ENCODE measurements around the gene SUMF1.

Gene SUMF1

GRCh38 chr3:4411236-4411635 lies 55.8 kb downstream of the SUMF1 start:
- no peak for DNase-seq (ENCODE audit: low read depth, low spot score)
- ChIA-PET POLR2A (no interaction called here), CTCF (no interaction called here)
- TF ChIP-seq, protein P1, sequence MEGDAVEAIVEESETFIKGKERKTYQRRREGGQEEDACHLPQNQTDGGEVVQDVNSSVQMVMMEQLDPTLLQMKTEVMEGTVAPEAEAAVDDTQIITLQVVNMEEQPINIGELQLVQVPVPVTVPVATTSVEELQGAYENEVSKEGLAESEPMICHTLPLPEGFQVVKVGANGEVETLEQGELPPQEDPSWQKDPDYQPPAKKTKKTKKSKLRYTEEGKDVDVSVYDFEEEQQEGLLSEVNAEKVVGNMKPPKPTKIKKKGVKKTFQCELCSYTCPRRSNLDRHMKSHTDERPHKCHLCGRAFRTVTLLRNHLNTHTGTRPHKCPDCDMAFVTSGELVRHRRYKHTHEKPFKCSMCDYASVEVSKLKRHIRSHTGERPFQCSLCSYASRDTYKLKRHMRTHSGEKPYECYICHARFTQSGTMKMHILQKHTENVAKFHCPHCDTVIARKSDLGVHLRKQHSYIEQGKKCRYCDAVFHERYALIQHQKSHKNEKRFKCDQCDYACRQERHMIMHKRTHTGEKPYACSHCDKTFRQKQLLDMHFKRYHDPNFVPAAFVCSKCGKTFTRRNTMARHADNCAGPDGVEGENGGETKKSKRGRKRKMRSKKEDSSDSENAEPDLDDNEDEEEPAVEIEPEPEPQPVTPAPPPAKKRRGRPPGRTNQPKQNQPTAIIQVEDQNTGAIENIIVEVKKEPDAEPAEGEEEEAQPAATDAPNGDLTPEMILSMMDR (IDR thresholded peaks at IDR 0.05; ENCODE audit: insufficient read depth, low read length, missing control alignments), result no peak
- no peak overlapping the region for H3K4me3 ChIP-seq (ENCODE audit: low read depth, low read length)

DNA sequence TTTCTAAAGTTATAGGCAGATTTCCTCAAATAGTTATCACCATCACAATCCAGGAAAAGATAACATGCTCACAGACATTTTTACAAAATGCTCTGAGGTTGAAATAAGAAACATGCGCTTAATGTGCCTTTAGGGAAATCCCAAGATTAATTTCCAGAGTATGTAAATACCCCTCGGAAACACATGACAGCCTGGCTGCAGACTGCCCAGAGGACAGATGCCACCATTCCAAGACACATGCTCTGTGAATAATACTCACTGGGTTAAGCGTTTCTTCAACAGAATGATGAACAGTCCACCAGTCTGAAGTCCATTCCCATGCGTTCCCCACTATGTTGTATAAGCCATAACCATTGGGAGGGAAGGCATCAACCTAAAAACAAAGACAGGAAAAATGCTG lies 56.5 kb downstream of the SUMF1 start:
- TF ChIP-seq, protein P1 (IDR thresholded peaks at IDR 0.05; ENCODE audit: insufficient read depth, low read length, missing control alignments), result no peak
- DNase-seq (ENCODE audit: low read depth, low spot score), result no peak
- H3K4me3 ChIP-seq (ENCODE audit: low read depth, low read length), result no peak overlapping the region
- ChIA-PET POLR2A (no interaction called here), CTCF (no interaction called here)

- H3K4me3 ChIP-seq (ENCODE audit: low read depth, low read length), result no peak overlapping the region
- ChIA-PET POLR2A (no interaction called here), CTCF (interaction anchor here (1.2 kb wide), 1 partner anchor 12 kb away, joined by 3 read pairs; no protein-coding TSS in a partner anchor)
Measured at GRCh38 chr3:4409971-4410573, 57.0 kb downstream of the SUMF1 start.

DNA sequence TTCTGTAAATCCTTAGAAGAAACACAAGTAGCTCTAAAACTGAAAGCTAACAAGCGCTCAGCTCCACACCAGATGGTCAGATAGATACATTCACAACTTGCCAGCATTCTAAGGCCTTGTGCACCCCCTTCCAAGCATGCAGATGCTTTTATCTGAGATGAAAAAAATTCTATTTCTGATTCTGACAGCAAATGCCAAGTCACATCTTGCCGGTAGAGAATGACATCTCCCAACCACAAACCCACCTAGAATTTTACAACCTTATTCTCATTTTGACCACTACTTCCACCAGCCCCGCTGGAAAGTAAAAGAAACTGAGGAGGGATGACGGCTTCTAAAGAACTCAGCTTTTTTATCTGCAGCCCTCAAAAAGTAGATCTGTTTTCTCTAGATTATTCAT lies 57.7 kb downstream of the SUMF1 start:
- ChIA-PET POLR2A (no interaction called here), CTCF (interaction anchor here (1.2 kb wide), 1 partner anchor 11 kb away, joined by 3 read pairs; no protein-coding TSS in a partner anchor)
- H3K4me3 ChIP-seq (ENCODE audit: low read depth, low read length), result no peak overlapping the region
- TF ChIP-seq, protein P1 (IDR thresholded peaks at IDR 0.05; ENCODE audit: insufficient read depth, low read length, missing control alignments), result no peak
- no peak for DNase-seq (ENCODE audit: low read depth, low spot score)

More at GRCh38 chr3:4409971-4410573, 57.0 kb downstream of the SUMF1 start:
- DNase-seq (ENCODE audit: low read depth, low spot score), result no peak
- TF ChIP-seq, protein P1 (IDR thresholded peaks at IDR 0.05; ENCODE audit: insufficient read depth, low read length, missing control alignments), result no peak

DNA sequence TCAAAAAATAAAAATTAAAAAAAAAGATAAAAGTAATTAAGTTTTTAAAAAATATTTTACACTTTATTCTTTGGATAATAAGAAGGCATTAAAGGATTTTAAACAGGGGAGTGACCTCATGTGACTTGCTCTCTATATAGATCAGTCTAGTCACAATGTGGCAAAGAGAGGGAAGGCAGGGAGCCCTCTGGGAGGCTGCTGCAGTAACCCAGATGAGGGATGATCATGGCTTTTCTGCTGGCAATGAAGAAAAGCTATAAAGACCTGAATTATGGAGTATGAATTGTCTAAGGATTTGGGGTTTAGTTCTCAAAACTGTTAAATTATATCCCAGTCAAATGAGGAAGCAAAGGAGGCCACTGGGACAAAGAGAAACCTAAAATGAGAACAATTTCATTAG lies 58.1 kb downstream of the SUMF1 start:
- ChIA-PET POLR2A (no interaction called here), CTCF (interaction anchor here (1.2 kb wide), 1 partner anchor 11 kb away, joined by 3 read pairs; no protein-coding TSS in a partner anchor)
- DNase-seq (ENCODE audit: low read depth, low spot score), result no peak
- no peak overlapping the region for H3K4me3 ChIP-seq (ENCODE audit: low read depth, low read length)
- TF ChIP-seq, protein P1 (IDR thresholded peaks at IDR 0.05; ENCODE audit: insufficient read depth, low read length, missing control alignments), result no peak

GRCh38 chr3:4407941-4408340 lies 59.1 kb downstream of the SUMF1 start:
- CTCF ChIA-PET, result no interaction called here
- no peak overlapping the region for H3K4me3 ChIP-seq (ENCODE audit: low read depth, low read length)
- DNase-seq (ENCODE audit: low read depth, low spot score), result no peak
- TF ChIP-seq, protein P1 (IDR thresholded peaks at IDR 0.05; ENCODE audit: insufficient read depth, low read length, missing control alignments), result no peak
- POLR2A ChIA-PET, result no interaction called here
